Activated B cell treated with CpG ODN at 0.5 μM for 24 hours (primary cell): ENCODE results near the gene LRRC46. TPM values are rescaled to one million over a fixed set of nuclear protein-coding genes. Genes with fewer than 3 reads are reported as not detected.

Experiments used
- ATAC-seq: fragments of 200-7000 bp; cut with Tn5 transposase; one replicate; pipeline ENCODE4 v1.10.0; 2021; ENCODE audit warnings: low read depth, mild to moderate bottlenecking, moderate library complexity
- CTCF ChIA-PET: fragments of 350-600 bp; sonication (Branson Sonifier 250); formaldehyde crosslinking; loops from one replicate; lab custom pipeline; 2021; ENCODE audit warnings: antibody characterized with exemption; lab: Charles Lee
- POLR2A ChIA-PET: fragments of 350-600 bp; sonication (Branson Sonifier 250); formaldehyde crosslinking; loops from one replicate; lab custom pipeline; 2021; ENCODE audit warnings: antibody characterized with exemption; lab: Charles Lee
- DNase-seq: peaks from one replicate; pipeline ENCODE4 v3.0.0; 2022
- H3K27ac Mint-ChIP-seq: one replicate; pipeline ENCODE4 v1.8.0; 2020; ENCODE audit warnings: mixed read lengths
- H3K27me3 Mint-ChIP-seq: one replicate; pipeline ENCODE4 v1.8.0; 2021; ENCODE audit warnings: mixed read lengths
- H3K36me3 Mint-ChIP-seq: one replicate; pipeline ENCODE4 v1.8.0; 2021; ENCODE audit warnings: low read depth, mixed read lengths
- H3K4me1 Mint-ChIP-seq: one replicate; pipeline ENCODE4 v1.8.0; 2021; ENCODE audit warnings: mixed read lengths
- H3K4me3 Mint-ChIP-seq: one replicate; pipeline ENCODE4 v1.8.0; 2020; ENCODE audit warnings: mild to moderate bottlenecking, mixed read lengths
- H3K9me3 Mint-ChIP-seq: one replicate; pipeline ENCODE4 v1.8.0; 2020; ENCODE audit warnings: mixed read lengths
- intact Hi-C: fragments of 100-400 bp; cut with micrococcal nuclease; formaldehyde crosslinking; loops from one replicate; pipeline ENCODE4 v1.15.1; 2024
- total RNA-seq: library from RNA; stranded (reverse); gene quantifications from 2 replicates; pipeline ENCODE4 v1.2.3, GENCODE V29; 2022
- TF ChIP-seq, protein P1 (sequence below): fragments of 200-600 bp; IDR thresholded peaks from one replicate; pipeline ENCODE4 v1.8.0; 2022; ENCODE audit warnings: antibody characterized with exemption, mild to moderate bottlenecking

Gene LRRC46
- total RNA-seq, 1 donor from 2014 or later = 1.9 TPM

DNA sequence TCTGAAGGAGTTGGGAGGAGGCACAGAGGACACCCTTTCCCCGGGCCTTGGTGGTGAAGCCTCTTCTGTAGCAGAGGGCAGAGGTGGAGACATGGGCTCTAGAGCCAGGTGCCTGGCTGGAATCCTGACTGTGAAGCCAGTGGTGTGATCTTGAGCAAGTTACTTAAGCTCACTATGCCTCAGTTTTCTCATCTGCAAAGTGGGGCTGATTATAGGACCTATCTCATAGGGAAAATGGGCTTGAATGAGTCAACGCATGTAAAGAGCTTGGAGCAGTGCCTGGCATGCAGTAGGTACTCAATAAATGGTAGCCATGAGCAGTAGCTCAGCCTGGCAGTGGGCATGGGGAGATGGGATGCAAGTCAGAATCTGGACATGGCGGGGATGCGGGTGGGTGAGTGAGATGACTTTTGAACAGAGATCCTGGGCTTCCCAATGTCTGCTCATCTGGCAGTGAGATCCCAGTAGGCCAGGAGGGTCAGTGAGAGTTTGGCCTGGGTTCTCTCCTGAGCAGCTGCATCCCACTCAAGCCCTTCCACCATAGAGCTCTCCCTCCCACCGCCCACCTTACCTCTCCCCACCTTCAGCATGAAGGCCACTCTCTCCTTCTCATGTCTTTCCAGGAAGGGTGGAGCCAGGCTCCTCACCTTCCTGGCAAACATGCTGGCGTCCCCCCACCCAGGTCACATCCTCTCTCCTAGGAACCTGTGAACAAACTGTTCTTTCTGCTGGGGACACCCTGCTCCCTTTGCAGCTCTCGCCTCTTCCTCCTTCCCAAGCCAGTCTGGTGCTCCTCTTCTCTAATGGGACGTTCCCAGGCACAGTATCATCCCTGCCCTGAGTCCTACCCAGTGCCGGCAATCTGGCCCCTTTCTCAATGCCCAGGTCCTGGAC, 51.5 kb downstream of the LRRC46 start:
- intact Hi-C loops = no loop called here
- Mint-ChIP-seq H3K4me3 (no peak overlapping the region), H3K9me3 (no peaks in the 10 kb centered on the region), H3K27me3 (peaks cover 21% of the 10 kb centered on the region), H3K36me3 (no peaks in the 10 kb centered on the region), H3K27ac (no peak overlapping the region), H3K4me1 (no peaks in the 10 kb centered on the region)
- DNase-seq = no peak
- TF ChIP-seq, protein P1, sequence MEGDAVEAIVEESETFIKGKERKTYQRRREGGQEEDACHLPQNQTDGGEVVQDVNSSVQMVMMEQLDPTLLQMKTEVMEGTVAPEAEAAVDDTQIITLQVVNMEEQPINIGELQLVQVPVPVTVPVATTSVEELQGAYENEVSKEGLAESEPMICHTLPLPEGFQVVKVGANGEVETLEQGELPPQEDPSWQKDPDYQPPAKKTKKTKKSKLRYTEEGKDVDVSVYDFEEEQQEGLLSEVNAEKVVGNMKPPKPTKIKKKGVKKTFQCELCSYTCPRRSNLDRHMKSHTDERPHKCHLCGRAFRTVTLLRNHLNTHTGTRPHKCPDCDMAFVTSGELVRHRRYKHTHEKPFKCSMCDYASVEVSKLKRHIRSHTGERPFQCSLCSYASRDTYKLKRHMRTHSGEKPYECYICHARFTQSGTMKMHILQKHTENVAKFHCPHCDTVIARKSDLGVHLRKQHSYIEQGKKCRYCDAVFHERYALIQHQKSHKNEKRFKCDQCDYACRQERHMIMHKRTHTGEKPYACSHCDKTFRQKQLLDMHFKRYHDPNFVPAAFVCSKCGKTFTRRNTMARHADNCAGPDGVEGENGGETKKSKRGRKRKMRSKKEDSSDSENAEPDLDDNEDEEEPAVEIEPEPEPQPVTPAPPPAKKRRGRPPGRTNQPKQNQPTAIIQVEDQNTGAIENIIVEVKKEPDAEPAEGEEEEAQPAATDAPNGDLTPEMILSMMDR = no peak
- POLR2A ChIA-PET = no interaction called here
- CTCF ChIA-PET = interaction anchor here (1.8 kb wide), 1 partner anchor 42 kb away, joined by 4 read pairs; the partner anchor contains the start of gene SCRN2
- no peak for ATAC-seq

DNA sequence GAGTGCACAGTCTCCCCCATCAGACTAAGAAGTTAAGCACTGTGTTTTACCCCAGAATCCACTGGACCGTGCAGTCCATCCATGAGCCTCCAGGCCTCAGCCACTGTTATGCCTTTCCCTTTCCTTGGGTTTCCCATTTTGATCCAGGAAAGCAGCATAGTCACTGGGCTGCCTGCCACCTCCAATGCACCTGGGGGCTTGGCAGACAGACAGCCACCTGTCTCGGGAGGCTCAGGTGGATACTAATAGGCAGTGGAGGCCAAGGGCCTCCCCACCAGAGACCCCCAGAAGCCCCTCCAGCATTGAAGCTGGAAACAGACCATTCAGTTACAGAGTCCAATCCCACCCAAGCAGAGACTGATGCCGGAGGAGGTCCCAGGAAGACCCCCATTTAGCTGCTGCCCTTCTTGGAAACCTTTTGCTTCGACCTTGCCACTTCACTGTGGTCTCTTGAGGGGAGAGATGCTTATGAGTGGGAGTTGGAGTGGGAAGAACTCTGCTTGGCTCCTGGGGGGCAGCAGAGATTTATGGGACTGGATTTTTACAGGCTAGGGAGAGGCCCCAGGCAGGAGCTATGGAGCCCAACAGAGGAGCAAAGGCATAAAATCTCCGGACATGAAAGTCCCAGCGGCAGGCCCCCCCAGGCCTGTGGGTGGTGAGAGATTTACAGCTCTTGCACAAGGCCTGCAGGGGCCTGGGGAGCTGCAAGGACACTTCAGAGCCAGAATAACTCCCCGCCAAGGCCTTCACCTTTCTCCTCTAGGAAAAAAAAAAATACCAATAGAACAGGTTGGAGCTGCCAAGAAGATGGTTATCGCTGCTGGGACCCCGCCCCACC, 52.3 kb downstream of the LRRC46 start:
- ATAC-seq (no peak), DNase-seq (no peak)
- no peaks in the 10 kb centered on the region for H3K4me1 Mint-ChIP-seq
- POLR2A ChIA-PET = no interaction called here
- intact Hi-C loops = no loop called here
- no peak overlapping the region for H3K27ac Mint-ChIP-seq
- no peaks in the 10 kb centered on the region for H3K9me3 Mint-ChIP-seq
- H3K36me3 Mint-ChIP-seq = no peaks in the 10 kb centered on the region
- H3K4me3 Mint-ChIP-seq = no peak overlapping the region
- TF ChIP-seq, protein P1 = no peak
- peaks cover 16% of the 10 kb centered on the region for H3K27me3 Mint-ChIP-seq
- CTCF ChIA-PET = interaction anchor here (1.8 kb wide), 1 partner anchor 42 kb away, joined by 4 read pairs; the partner anchor contains the start of gene SCRN2

DNA sequence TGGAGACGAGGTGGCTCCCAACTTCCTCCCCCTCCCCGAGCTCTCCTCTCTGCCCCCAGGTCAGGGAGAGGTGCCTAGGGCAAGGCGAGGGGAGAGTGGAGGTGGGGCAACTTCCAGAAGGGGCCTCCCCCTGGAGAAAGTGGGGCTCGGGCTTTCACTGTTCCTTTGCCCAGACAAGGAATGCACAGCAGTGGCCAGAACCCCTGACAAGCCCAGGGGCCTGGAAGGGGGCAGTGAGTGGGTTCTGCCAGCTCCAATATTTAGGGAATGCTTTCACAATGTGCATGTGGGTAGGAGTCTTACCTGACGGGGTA, 52.9 kb downstream of the LRRC46 start:
- CTCF ChIA-PET = interaction anchor here (1.8 kb wide), 1 partner anchor 43 kb away, joined by 4 read pairs; the partner anchor contains the start of gene SCRN2

DNA sequence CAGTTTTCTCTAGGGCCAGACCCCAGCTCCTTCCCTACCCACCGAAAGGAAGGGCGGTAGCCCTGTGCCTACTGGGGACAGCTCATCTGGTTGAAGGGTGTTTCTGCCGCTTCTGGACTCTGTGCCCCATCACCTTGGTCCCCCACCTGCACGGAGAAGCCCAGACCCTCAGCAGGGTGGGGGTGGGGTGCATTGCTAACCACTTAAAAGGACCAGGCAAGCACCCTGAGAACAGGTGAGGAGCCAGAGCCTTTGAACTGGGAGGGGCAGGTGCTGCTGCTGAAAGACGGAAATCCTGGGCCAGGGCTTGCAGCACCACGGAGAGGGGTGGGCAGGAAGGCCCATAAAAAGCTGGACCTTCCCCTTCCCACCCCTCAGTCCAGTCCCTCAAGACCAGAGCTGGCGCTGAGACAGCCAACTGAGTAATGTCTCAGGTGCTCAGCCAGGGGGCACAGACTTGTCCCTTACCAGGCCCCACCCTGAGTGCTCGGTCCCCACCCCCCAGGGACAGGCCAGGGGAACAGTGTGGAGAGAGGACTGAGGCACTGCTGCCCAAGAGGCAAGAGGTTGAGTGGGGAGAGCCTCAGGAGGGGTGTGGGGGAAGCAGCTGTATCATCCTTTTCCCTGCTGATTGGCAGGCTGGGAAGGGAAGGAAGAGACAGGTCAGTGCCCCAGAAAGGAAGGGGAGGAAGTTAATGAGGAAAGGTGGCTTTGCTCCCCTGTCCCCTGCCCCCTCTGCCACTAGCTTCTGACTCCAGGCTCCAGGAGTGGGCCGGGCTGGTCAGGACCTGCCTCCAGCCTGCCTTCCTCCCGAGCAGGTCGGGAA, 53.6 kb downstream of the LRRC46 start:
- no peak for ATAC-seq
- Mint-ChIP-seq H3K9me3 (no peaks in the 10 kb centered on the region), H3K27me3 (peaks cover 9% of the 10 kb centered on the region), H3K36me3 (no peaks in the 10 kb centered on the region), H3K27ac (no peak overlapping the region), H3K4me3 (no peak overlapping the region), H3K4me1 (peaks cover 4% of the 10 kb centered on the region)
- ChIA-PET CTCF (interaction anchor here (0.9 to 1.8 kb wide), 2 partner anchors 42 to 44 kb away, joined by 3 to 4 read pairs; partner anchors contain the start of gene SCRN2), POLR2A (interaction anchor here (1.2 kb wide), 1 partner anchor 11 kb away, joined by 4 read pairs; the partner anchor contains the start of gene SP2)
- intact Hi-C loops = no loop called here
- no peak for DNase-seq
- TF ChIP-seq, protein P1 = no peak

More for the DNA sequence above, 52.9 kb downstream of the LRRC46 start:
- ATAC-seq = no peak
- intact Hi-C loops = no loop called here
- Mint-ChIP-seq H3K4me3 (no peak overlapping the region), H3K4me1 (no peaks in the 10 kb centered on the region), H3K9me3 (no peaks in the 10 kb centered on the region), H3K27me3 (peaks cover 12% of the 10 kb centered on the region), H3K27ac (no peak overlapping the region), H3K36me3 (no peaks in the 10 kb centered on the region)
- TF ChIP-seq, protein P1 = no peak
- POLR2A ChIA-PET = no interaction called here
- no peak for DNase-seq

Other genes with a start within 250 kb of the LRRC46 start
- 361 and 365 TPM in 2 replicates for gene KPNB1, start 181.8 kb upstream of the LRRC46 start, total RNA-seq
- gene TBKBP1, start 137.5 kb upstream of the LRRC46 start, total RNA-seq = 3.6 and 4.1 TPM in 2 replicates
- gene TBX21, start 98.4 kb upstream of the LRRC46 start, total RNA-seq = 3.6 and 3.8 TPM in 2 replicates
- gene OSBPL7, start 9.9 kb upstream of the LRRC46 start, total RNA-seq = 28.8 and 34.4 TPM in 2 replicates
- gene MRPL10, start 129 bp upstream of the LRRC46 start, total RNA-seq = 36.4 and 37.4 TPM in 2 replicates
- gene SCRN2, start 9.6 kb downstream of the LRRC46 start, total RNA-seq = 32.1 and 36.3 TPM in 2 replicates
- gene SP6, start 19.5 kb downstream of the LRRC46 start, total RNA-seq = 0.09 TPM in 1 of 2 replicates, not detected in the other
- 26.5 and 28.5 TPM in 2 replicates for gene SP2, start 64.6 kb downstream of the LRRC46 start, total RNA-seq
- gene PNPO, start 109.9 kb downstream of the LRRC46 start, total RNA-seq = 25.1 and 26.5 TPM in 2 replicates
- not detected in 2 replicates for gene PRR15L, start 126.2 kb downstream of the LRRC46 start, total RNA-seq
- gene CDK5RAP3, start 139.4 kb downstream of the LRRC46 start, total RNA-seq = 275 and 286 TPM in 2 replicates
- gene COPZ2, start 206.1 kb downstream of the LRRC46 start, total RNA-seq = 3.3 and 4.1 TPM in 2 replicates
- gene NFE2L1, start 216.7 kb downstream of the LRRC46 start, total RNA-seq = 127 and 141 TPM in 2 replicates